ENCODE results near the gene LCT. TPM values are rescaled to one million over a fixed set of nuclear protein-coding genes. Genes with fewer than 3 reads are reported as not detected.
A peak's percentile ranks its signal among the peaks of the same experiment; 100 is the strongest.
"Not testable (repeated sequence)": the region's sequence is repeated elsewhere in the genome, so short reads cannot be mapped to it uniquely, and the experiment has no call there.

LCT gene
- total RNA-seq, 1 donor from 2014 or later = 0.04 TPM

DNA sequence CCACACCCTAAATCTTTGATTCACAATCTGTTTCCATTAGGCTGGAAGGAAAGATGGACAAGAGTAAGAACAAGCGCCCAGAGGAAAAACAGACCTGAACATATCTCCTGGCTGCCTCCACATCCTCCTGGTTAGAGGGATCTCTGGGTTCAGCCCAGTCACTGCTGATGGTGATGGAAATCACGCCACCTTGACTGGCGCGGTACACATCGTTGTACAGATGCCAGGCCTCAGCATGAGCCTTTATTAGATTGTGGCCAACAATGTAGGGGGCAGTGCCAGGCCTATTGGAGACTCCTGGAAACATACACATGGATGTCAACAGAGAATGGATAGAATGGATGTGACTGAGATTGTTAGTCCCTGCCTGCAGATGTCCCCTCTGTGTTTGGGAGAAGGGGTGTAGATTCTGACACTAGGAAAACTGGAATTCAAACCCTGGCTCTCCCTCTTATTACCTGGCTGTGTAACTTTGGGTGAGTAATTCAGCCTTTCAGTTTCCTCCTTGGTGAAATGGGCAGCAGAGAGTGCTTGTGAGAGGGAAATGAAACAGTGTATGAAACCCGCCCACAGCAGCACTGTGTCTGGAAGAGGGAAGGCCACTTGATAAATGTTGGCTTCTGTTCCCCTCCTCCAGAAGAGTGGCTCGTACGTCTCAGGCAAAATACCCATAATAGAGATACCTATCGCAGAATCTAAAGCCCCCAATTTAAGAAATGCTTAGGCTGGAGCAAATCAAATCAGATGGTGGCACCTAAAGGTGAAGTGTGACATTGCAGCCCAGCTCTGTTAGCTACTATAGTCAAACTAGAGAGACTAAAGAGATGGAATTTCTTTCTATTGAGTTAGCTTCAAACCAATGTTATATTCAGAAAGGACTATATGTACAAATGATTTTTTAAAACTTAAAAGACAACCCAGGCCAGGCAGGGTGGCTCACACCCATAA, 36.2 kb downstream of the LCT start:
- intact Hi-C loops (cut with DNase I) = no loop called here
- ATAC-seq (no peak), DNase-seq (ENCODE audit: low spot score) (no peak)

DNA sequence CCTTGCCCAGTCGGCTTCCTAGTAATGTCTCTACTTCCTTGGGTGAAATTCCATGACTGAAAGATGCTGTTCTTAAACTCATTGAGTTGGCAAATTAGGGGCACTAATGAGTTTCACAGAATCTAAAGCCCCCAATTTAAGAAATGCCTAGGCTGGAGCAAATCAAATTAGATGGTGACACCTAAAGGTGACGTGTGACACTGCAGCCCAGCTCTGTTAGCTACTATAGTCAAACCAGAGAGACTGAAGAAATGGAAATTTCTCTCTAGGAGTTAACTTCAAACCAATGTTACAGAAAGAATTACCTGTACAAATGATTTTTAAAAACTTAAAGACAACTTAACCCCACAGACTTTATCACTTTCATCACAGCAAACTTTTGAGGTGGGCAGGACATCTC, 37.2 kb downstream of the LCT start:
- intact Hi-C loops (cut with DNase I) = no loop called here
- DNase-seq (ENCODE audit: low spot score) = no peak

DNA sequence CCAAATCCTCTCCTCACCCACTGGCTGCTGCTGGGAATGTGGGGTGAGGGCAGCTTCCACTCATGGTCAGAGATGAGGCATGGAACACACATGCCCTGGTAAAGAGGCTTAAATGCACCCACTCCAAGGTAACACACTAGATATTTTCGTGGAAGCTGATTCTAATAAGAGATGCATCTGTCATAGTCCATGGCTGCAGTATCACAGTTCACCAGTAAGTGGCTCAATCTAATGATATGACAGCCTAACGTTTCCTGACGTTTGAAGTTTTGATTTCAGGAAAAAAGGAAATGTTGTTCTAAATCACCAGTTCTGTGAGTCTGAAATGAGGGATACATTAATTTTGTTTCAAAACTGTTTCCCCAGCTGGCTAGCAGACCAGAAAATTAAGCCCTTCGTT, 38.2 kb downstream of the LCT start:
- ATAC-seq (no peak), DNase-seq (ENCODE audit: low spot score) (no peak)
- intact Hi-C loops (cut with DNase I) = no loop called here

More for the DNA sequence above, 37.2 kb downstream of the LCT start:
- no peak for ATAC-seq

DNA sequence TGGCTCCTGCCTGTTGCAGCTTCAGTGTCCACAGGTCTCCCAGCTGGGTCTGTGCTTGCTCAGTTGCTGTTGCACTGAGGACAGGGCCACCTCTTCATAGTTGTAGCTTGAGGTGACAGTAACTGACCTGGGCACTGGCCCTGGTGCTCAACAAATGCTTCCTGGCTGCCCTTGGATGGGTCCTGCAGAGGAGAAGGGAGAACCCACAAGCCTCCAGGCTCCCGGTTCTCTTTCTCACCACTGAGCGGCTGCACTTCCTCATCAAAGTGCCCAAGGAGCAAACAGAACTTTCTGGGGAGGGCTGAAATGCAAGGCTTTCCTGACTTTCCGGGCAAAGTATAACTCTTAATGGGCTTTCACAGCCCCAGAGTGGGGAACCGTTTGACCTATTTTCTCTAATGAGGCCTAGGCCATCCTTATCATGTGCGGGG, 38.7 kb downstream of the LCT start:
- ATAC-seq = no peak
- DNase-seq (ENCODE audit: low spot score) = no peak
- intact Hi-C loops (cut with DNase I) = no loop called here

DNA sequence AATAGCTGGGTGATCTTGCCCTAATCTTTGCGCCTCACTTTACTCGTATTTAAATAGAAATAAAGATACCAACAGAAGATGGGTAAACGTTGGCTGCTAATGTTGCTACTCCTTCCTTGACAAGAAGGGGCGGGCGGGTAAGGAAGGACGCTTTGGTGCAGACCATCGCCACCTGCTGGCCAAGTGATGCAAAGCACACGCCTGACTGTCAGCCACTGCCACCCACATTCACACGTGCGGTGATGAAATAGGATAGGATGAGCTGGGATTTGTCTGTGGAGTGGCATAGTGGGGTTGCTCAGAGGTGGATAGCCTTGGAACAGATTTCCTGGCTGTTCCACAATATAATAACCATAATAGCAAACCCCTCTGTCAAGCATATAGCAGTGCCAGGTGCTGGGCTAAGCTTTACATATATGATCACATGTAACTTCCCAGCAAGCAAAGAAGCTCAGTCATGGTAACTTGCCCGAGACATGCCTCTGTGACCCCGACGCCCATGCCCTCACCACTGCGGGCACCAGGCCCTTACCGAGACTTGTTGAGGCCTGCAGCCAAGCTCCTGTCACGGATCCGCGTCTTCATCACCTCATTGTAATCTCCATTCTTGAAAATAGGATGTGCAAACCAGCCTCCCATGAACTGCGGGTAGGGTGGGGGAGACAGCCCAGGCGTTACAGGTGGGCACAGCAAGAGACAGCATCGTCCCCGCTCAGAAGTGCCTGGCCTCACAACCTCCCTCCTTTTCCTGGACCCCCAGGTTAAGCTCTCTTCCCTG, 39.3 kb downstream of the LCT start:
- intact Hi-C loops (cut with DNase I) = no loop called here
- DNase-seq (ENCODE audit: low spot score) = peak; percentile 81
- peak; percentile 86 for ATAC-seq

DNA sequence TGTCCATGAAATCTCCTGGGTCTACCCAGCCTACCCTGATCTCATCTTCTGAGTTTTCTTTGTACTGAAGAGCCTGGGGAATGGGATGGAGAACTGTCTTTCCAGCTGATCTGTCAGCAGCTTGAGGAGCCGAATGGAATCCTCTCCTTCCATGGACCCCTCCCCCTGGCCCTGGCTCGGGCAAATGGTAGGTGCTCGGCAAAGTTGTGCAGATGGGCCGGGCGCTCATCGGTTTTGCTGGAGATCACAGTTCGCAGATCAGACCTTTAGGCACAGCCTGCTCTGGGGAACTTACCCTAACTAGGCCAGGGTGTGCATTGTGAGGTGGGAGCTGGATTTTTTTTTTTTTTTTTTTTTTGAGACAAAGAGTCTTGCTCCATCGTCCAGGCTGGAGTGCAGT, 40.4 kb downstream of the LCT start:
- intact Hi-C loops (cut with DNase I) = no loop called here
- no peak for DNase-seq (ENCODE audit: low spot score)
- ATAC-seq = no peak

DNA sequence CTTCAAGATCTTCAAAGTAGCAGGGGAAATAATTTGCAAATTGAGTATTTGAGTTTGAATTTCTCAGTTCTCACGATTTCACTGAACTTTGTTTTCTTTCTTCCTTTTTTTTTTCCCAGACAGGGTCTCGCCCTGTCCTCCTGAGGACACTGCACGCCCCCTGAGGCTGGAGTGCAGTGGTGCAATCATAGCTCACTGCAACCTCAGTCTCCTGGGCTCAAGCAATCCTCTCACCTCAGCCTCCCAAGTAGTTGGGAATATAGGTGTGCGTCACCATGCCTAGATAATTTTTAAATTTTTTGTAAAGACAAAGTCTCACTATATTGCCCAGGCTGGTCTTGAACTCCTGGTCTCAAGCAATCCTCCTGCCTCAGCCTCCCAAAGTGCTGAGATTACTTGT, 41.3 kb downstream of the LCT start:
- DNase-seq (ENCODE audit: low spot score); ATAC-seq; intact Hi-C loops (cut with DNase I): not testable (repeated sequence)

DNA sequence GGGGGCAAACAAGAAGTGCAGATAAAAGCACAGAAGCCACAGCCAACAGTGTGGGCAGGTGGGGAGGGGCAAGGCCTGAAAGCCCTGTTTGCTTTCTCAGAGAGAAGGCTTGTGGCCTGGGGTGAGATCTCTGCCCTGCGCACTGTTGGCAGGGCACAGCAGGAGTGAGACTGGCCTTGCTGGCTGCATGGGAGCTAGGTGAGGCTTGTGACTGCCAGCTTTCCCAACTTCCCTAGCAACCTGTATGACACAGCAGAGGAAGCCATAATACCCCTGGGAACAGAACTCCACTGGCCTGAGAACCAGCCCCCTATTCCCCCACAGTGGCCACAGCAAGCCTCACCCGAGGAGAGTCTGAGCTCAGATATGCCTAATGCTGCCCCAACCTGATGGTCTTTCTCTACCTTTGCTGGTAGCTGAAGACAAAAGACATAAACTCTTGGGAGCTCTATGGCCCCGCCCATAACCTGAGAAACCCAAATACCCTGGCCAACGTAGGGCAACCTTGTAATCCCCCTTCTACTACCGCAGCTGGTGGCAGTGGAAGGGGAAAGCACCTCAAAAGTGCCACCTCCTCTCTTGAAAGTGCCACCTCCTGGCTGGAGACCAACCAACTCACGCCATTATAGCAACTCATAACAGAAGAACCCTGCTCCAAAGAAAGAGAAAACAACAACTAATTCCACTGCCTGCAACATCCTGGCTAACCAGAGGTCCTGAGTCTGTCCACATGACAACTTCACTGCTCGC, 44.4 kb downstream of the LCT start:
- ATAC-seq = no peak
- no peak for DNase-seq (ENCODE audit: low spot score)
- intact Hi-C loops (cut with DNase I) = no loop called here

DNA sequence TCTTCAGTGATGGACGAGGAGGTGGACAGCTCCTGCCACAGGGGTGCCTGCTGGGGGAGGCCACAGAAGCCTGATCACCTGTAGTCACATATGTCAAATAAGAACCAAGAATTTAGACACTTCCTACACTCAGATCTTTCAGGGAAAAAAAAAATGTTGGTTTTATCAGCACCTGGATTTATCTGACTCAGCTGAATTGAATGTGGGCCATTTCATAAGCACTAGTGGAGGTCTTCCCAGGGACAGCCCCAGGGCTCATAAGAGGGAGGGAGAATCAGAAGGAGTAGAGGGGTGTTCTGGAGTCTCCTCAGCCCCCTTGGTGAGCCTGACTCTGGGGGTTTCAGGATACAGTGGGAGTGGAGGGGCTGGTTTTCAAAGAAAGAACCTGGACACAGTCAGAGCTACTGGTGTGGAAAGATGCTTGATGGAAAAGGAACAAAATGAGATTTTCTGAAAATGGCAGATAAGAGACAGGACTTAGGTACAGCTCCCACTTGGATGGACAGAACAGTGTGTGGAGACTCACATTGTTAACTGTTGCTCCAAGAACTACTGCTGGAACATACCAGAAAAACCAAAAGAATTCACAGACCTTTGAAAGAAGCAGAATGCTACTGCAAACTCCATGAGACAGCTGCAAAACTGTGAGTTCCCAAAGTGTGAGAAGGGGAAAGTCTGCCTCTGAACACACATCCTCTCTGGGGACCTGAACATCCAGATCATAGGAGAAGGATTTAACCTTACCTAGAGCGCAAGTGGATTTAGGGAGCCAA, 45.4 kb downstream of the LCT start:
- DNase-seq (ENCODE audit: low spot score) = no peak
- intact Hi-C loops (cut with DNase I) = no loop called here
- ATAC-seq = no peak

DNA sequence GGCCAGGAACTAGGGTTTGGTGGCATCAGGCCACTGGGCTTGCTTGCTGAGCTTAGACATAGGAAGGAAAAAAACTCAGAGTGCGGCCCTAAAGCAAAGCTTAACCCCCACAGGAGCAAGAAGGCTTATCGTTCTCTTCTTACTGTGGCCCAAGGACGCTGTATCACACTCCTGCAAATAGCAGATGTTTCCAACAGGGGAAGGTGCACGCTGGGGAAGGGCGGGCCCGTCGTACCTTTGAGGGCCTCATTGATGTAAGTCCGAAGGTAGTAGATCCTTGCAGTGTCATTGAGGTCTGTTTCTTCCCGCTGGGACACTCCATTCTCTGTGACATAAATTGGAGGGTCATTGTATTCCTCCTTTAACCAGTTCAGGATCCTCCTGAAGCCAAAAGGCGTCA, 46.6 kb downstream of the LCT start:
- DNase-seq (ENCODE audit: low spot score) (no peak), ATAC-seq (no peak)
- intact Hi-C loops (cut with DNase I) = no loop called here

DNA sequence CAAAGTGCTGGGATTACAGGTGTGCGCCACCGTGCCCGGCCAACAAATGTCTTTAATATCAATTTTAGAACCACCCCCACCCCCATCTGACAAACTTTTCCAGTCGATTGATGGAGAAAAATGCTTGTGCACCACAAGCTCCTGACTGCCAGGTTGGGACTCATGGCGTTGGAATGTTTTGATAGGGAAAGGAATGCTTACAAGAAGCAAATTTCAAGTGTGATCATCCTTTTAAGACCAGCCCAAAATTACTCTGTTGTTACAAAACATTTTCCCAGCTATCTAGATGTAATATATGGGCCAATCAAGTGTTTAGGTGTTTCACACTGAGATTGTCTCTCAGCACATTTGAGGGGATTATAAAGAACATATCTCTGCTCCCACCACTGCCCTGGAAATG, 50.2 kb downstream of the LCT start:
- no peak for DNase-seq (ENCODE audit: low spot score)
- no peak for ATAC-seq
- intact Hi-C loops (cut with DNase I) = no loop called here

DNA sequence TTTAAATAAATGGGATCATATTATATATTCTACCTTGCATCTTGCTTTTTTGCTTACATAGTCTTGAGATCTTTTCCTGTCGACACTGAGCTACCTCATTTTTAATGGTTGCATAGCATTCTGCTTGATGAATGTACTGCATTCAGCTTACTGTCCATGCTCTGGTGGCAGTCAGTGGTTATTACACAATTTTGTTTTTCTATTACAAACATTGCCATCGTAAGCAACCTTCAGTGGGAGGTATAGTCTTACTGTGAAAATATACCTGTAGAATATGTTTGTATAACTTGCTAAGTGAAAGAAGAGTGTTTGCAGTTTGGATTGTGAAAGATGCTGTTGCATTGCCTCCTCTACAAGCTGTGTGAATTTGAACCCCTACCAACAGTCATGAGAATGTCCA, 52.0 kb downstream of the LCT start:
- no peak for ATAC-seq
- DNase-seq (ENCODE audit: low spot score) = no peak
- intact Hi-C loops (cut with DNase I) = no loop called here

DNA sequence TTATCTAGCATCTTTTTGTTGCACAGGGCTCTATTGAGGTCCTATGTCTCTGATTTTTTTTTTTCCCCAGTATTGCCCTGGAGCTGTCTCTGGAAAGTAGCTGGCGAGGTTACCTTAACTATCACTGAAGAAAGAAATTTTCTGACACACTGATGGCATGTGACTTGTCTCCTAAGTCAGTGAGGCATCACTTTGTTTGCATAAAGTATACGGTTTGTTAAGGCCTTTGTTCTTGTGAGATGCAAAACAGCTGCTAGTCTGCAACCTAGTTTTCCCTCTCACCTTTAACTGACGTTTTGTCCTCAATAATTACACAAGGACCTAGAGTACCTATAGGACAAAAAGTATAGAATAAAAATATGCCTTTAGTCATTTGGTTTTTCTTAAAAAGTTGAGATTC, 53.5 kb downstream of the LCT start:
- DNase-seq (ENCODE audit: low spot score) (no peak), ATAC-seq (no peak)
- intact Hi-C loops (cut with DNase I) = no loop called here

DNA sequence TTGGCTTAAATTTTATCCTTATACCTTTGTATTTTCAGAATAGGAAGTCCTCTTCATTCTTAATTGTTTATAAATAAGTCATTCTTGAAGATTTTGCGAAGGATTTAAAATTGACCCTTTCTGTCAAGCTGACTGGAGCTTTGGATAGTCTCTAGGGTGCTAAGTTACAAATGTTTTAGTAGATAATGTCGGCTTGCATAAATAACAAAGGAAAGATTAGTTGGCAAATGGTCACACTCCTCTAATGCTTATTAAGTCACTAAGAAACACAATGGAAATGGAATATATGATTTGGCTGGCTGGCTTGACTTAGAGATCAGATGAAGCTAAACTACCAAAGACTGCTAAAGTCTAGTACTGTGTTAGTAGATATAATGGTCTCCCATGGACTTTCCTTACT, 54.8 kb downstream of the LCT start:
- intact Hi-C loops (cut with DNase I) = no loop called here
- ATAC-seq = no peak
- no peak for DNase-seq (ENCODE audit: low spot score)

DNA sequence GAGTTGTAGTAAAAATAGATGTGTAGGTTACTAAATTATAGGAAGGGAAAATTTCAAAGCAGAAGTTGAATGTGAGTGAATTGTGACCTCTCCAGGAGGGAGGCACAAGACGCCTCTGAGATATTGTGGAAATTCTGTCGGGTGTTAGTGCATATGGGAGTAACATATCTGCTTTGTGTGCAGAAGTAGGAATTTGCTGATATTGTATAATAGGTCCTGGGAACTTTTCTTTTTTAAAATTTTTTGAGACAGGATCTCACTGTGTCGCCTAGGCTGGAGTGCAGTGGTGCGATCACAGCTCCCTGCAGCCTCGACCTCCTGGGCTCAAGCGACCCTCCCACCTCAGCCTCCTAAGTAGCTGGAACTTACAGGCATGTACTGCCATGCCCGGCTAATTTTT, 60.6 kb downstream of the LCT start:
- DNase-seq (ENCODE audit: low spot score) = no peak
- ATAC-seq = no peak
- intact Hi-C loops (cut with DNase I) = no loop called here

DNA sequence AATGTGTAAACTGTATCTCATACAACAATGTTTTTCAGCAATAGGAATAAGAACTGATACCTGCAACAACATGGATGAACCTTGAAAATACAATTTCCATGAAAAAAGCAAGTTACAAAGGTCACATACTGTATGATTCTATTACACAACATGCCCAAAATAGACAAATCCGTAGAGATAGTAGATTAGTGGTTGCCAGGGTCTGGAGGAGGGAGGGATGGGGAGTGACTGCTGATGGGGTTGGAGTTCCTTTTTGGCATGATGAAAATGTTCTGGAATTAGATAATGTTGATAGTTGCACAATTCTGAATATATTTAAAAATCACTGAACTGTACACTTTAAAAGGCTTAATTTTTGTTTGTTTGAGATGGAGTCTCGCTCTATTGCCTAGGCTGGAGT, 61.6 kb downstream of the LCT start:
- peak; percentile 82 for ATAC-seq
- no peak for DNase-seq (ENCODE audit: low spot score)
- intact Hi-C loops (cut with DNase I) = no loop called here

DNA sequence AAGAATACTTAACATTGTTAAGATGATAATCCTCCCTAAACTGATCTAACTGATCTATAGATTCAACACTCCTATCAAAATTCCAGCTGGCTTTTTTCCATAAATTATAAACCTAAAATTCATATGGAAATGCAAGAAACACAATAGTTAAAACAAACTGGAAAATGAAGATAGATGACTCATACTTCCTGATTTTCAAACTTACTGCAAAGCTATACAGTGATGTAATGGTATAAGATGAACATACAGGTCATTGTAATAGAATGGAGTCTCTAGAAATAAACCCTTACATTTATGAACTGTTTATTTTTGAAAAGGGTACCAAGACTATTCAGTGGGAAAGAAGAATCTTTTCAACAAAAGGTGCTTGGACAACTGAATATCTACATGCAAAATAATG, 63.1 kb downstream of the LCT start:
- ATAC-seq (no peak), DNase-seq (ENCODE audit: low spot score) (no peak)
- intact Hi-C loops (cut with DNase I) = no loop called here

DNA sequence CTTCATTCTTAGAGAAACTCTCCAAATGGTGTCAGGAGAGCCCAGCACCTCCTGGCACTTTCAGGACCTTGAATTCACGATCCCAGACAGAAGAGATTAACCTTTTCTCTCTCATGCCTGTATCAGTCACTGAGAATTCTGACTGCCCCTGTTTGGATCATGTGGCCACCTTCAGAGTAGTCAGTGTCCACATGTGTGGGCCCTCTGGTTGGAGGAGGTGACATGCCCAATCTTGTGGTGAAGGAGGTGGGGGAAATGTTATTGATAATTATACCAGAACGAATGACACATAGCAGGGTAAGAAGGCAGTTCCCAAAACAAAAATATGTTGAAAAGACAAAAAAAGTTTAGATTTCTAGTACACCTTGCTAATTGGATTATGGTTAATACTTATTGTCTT, 63.7 kb downstream of the LCT start:
- DNase-seq (ENCODE audit: low spot score) = no peak
- intact Hi-C loops (cut with DNase I) = no loop called here

DNA sequence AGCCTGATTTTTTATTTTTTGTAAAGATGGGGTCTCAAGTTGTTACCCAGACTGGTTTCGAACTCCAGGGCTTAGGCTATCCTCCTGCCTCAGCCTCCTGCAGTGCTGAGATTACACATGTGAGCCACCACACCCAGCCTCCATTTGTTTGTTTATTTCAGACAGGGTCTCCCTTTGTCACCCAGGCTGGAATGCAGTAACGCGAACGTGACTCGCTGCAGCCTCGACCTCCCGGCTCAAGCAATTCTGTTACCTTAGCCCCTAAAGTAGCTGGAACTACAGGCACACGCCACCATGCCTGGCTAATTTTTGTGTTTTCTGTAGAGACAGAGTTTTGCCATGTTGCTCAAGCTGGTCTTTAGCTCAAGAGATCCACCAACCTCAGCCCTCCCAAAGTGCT, 68.1 kb downstream of the LCT start:
- no peak for DNase-seq (ENCODE audit: low spot score)
- no peak for ATAC-seq
- intact Hi-C loops (cut with DNase I) = loop anchor here (1.0 kb wide), 1 partner anchor 19 kb away; no protein-coding TSS in a partner anchor

More for the DNA sequence above, 63.7 kb downstream of the LCT start:
- no peak for ATAC-seq
